ENCODE data around the gene LARP6. TPM values are rescaled to one million over a fixed set of nuclear protein-coding genes. Genes with fewer than 3 reads are reported as not detected.

Gene LARP6
- total and polyA plus RNA-seq, 2 experiments from 2014 or later = 20.0 to 22.4 TPM

GRCh38 chr15:70829371-70830166 is 24.4 kb downstream of the LARP6 start:
- peaks cover 17% of the 10 kb centered on the region for H3K4me1 Mint-ChIP-seq
- no peaks in the 10 kb centered on the region for H3F3A ChIP-seq (replicated peaks; ENCODE audit: low read depth)
- H3K4me3 ChIP-seq = no peak overlapping the region
- no peak overlapping the region for H3K4me3 Mint-ChIP-seq
- no peaks in the 10 kb centered on the region for H3K36me3 ChIP-seq (ENCODE audit: insufficient read depth)
- no peaks in the 10 kb centered on the region for H4K20me1 ChIP-seq (replicated peaks; ENCODE audit: insufficient read depth)
- H3K9me3 Mint-ChIP-seq = no peaks in the 10 kb centered on the region
- peaks cover 4% of the 10 kb centered on the region for H3K4me1 ChIP-seq (ENCODE audit: insufficient read depth)
- DNase-seq (ENCODE audit: low spot score) (no peak), ATAC-seq (no peak)
- H2AFZ ChIP-seq = no peak overlapping the region
- H3K27me3 ChIP-seq (ENCODE audit: insufficient read depth) = no peaks in the 10 kb centered on the region
- no peak overlapping the region for H3K27ac ChIP-seq (ENCODE audit: low read depth)
- no peak overlapping the region for H3K4me2 ChIP-seq
- H3K79me2 ChIP-seq (replicated peaks; ENCODE audit: insufficient read depth) = no peaks in the 10 kb centered on the region
- peaks cover 2% of the 10 kb centered on the region for H3K27me3 Mint-ChIP-seq (ENCODE audit: insufficient read depth, low read depth, poor library complexity)
- H3K36me3 Mint-ChIP-seq (ENCODE audit: low read depth) = peaks cover 25% of the 10 kb centered on the region
- TF ChIP-seq REST (IDR thresholded peaks at IDR 0.05; ENCODE audit: unreplicated experiment) (no peak), ZNF331 (CRISPR knock-in tag; IDR thresholded peaks at IDR 0.05; ENCODE audit: low read depth) (no peak), ZNF462 (CRISPR knock-in tag; IDR thresholded peaks at IDR 0.05) (no peak), ZNF114 (CRISPR knock-in tag; IDR thresholded peaks at IDR 0.05) (no peak), JUNB (IDR thresholded peaks at IDR 0.05; ENCODE audit: unreplicated experiment) (no peak), ETS1 (IDR thresholded peaks at IDR 0.05) (no peak), EZH2 (IDR thresholded peaks at IDR 0.05; ENCODE audit: low read depth, unreplicated experiment) (no peak), CREB1 (CRISPR knock-in tag; IDR thresholded peaks at IDR 0.05; ENCODE audit: low read depth) (no peak), EZH2phosphoT487 (IDR thresholded peaks at IDR 0.05; ENCODE audit: unreplicated experiment) (no peak), CTCF (conservative IDR thresholded peaks at IDR 0.05; ENCODE audit: low read depth in 2 of 2) (no peak), NANOG (IDR thresholded peaks at IDR 0.05; ENCODE audit: borderline replicate concordance) (no peak), POLR2AphosphoS5 (IDR thresholded peaks at IDR 0.05; ENCODE audit: low read depth) (no peak), STAT1 (IDR thresholded peaks at IDR 0.05; ENCODE audit: unreplicated experiment) (no peak)
- H3K27ac Mint-ChIP-seq = no peak overlapping the region
- H3K9me2 ChIP-seq (ENCODE audit: insufficient read depth) = 0 out of 2 replicates have a peak, but pooled peaks cover 5% of the 10 kb centered on the region

Data from GM23338 (cell line).